Activated CD4-positive, alpha-beta T cell treated with anti-CD3 and anti-CD28 coated beads, Interleukin-2, amount 50 U/mL, for 24 hours (primary cell): Measurements from ENCODE around the gene OR10J1.
"Not testable (repeated sequence)": the region's sequence is repeated elsewhere in the genome, so short reads cannot be mapped to it uniquely, and the experiment has no call there.

Experiments
- DNase-seq, 2 donors: peaks; one replicate each; pipeline ENCODE4 v3.0.0-alpha.2; 2020; ENCODE audit warnings: low read depth in 1 of 2, low spot score in 1 of 2

OR10J1 gene

GRCh38 chr1:159439422-159439821, at the start of gene OR10J1:
OR10J1 (plus strand) TSS chr1:159439722; CDS start chr1:159439792, 70 bp downstream.
- no peak for DNase-seq

- DNase-seq: no peak
These were observed 32.7 kb upstream of the OR10J1 start for GRCh38 chr1:159406821-159407220.

- no peak for DNase-seq
These were observed 30.6 kb upstream of the OR10J1 start for GRCh38 chr1:159408862-159409400.

- no peak for DNase-seq
These were observed 17.7 kb upstream of the OR10J1 start for GRCh38 chr1:159421821-159422220.

- DNase-seq: no peak
These were observed 11.0 kb upstream of the OR10J1 start for GRCh38 chr1:159428536-159428935.

GRCh38 chr1:159429074-159429861, 10.3 kb upstream of the OR10J1 start:
- no peak for DNase-seq

- no peak for DNase-seq
These were observed 8.5 kb upstream of the OR10J1 start for GRCh38 chr1:159430985-159431384.

GRCh38 chr1:159431904-159432303, 7.6 kb upstream of the OR10J1 start, which contains the start of gene OR10J4:
OR10J4 (plus strand) TSS chr1:159432204.
- DNase-seq: no peak

- DNase-seq: no peak
These were observed 3.1 kb upstream of the OR10J1 start for GRCh38 chr1:159436469-159436868.

- DNase-seq: no peak
These were observed 1.8 kb downstream of the OR10J1 start for GRCh38 chr1:159441360-159441759.

- DNase-seq: no peak
These were observed 2.9 kb downstream of the OR10J1 start for GRCh38 chr1:159442428-159442827.

- DNase-seq: no peak
These were observed 3.7 kb downstream of the OR10J1 start for GRCh38 chr1:159443066-159443750.

- no peak for DNase-seq
These were observed 5.0 kb downstream of the OR10J1 start for GRCh38 chr1:159444511-159444910.

- DNase-seq: no peak
These were observed 8.7 kb downstream of the OR10J1 start for GRCh38 chr1:159448181-159448580.

- DNase-seq: not testable (repeated sequence)
These were observed 10.1 kb downstream of the OR10J1 start for GRCh38 chr1:159449605-159450004.

GRCh38 chr1:159459551-159459950, 20.0 kb downstream of the OR10J1 start:
- DNase-seq: no peak

- DNase-seq: no peak
These were observed 25.7 kb downstream of the OR10J1 start for GRCh38 chr1:159465191-159465603.

GRCh38 chr1:159468321-159468720, 28.8 kb downstream of the OR10J1 start:
- no peak for DNase-seq

GRCh38 chr1:159469921-159470533, 30.5 kb downstream of the OR10J1 start:
- no peak for DNase-seq

- DNase-seq: no peak
These were observed 33.8 kb downstream of the OR10J1 start for GRCh38 chr1:159473335-159473734.

- DNase-seq: no peak
These were observed 35.4 kb downstream of the OR10J1 start for GRCh38 chr1:159474926-159475325.

GRCh38 chr1:159483501-159483900, 44.0 kb downstream of the OR10J1 start:
- DNase-seq: no peak
